Measurements from ENCODE around the gene TRRAP. TPM values are rescaled to one million over a fixed set of nuclear protein-coding genes. Genes with fewer than 3 reads are reported as not detected.

Gene TRRAP
- total and polyA plus RNA-seq, 2 experiments from 2014 or later, result 14.9 to 58.7 TPM

GRCh38 chr7:98969386-98969785 lies 91.1 kb downstream of the TRRAP start:
- no peaks in the 10 kb centered on the region for H3K4me1 Mint-ChIP-seq
- Histone ChIP-seq H3K36me3 (ENCODE audit: insufficient read depth) (peaks cover 49% of the 10 kb centered on the region), H3K79me2 (replicated peaks; ENCODE audit: insufficient read depth) (no peaks in the 10 kb centered on the region), H3K4me2 (no peak overlapping the region), H3K4me1 (ENCODE audit: insufficient read depth) (no peaks in the 10 kb centered on the region), H3K4me3 (no peak overlapping the region), H3K27ac (ENCODE audit: low read depth) (no peak overlapping the region), H4K20me1 (replicated peaks; ENCODE audit: insufficient read depth) (peaks cover 16% of the 10 kb centered on the region; the same call in 1 of the 2 replicates), H3K27me3 (ENCODE audit: insufficient read depth) (no peaks in the 10 kb centered on the region), H3F3A (replicated peaks; ENCODE audit: low read depth) (0 out of 2 replicates have a peak, but pooled peaks cover 3% of the 10 kb centered on the region), H2AFZ (no peak overlapping the region), H3K9me2 (ENCODE audit: insufficient read depth) (no peaks in the 10 kb centered on the region)
- H3K4me3 Mint-ChIP-seq, result no peak overlapping the region
- H3K9me3 Mint-ChIP-seq, result no peaks in the 10 kb centered on the region; the same call in 2 of the 3 replicates
- no peak overlapping the region for H3K27ac Mint-ChIP-seq
- peaks cover 11% of the 10 kb centered on the region for H3K27me3 Mint-ChIP-seq (ENCODE audit: insufficient read depth, low read depth, poor library complexity)
- DNase-seq (ENCODE audit: low spot score) (no peak), ATAC-seq (no peak)
- TF ChIP-seq NANOG (IDR thresholded peaks at IDR 0.05; ENCODE audit: borderline replicate concordance) (no peak), STAT1 (IDR thresholded peaks at IDR 0.05; ENCODE audit: unreplicated experiment) (no peak), JUNB (IDR thresholded peaks at IDR 0.05; ENCODE audit: unreplicated experiment) (no peak), ZNF462 (CRISPR knock-in tag; IDR thresholded peaks at IDR 0.05) (no peak), POLR2AphosphoS5 (IDR thresholded peaks at IDR 0.05; ENCODE audit: low read depth) (no peak), ZNF331 (CRISPR knock-in tag; IDR thresholded peaks at IDR 0.05; ENCODE audit: low read depth) (no peak), CREB1 (CRISPR knock-in tag; IDR thresholded peaks at IDR 0.05; ENCODE audit: low read depth) (no peak), ZNF114 (CRISPR knock-in tag; IDR thresholded peaks at IDR 0.05) (no peak)
- TF ChIP-seq, protein P1, sequence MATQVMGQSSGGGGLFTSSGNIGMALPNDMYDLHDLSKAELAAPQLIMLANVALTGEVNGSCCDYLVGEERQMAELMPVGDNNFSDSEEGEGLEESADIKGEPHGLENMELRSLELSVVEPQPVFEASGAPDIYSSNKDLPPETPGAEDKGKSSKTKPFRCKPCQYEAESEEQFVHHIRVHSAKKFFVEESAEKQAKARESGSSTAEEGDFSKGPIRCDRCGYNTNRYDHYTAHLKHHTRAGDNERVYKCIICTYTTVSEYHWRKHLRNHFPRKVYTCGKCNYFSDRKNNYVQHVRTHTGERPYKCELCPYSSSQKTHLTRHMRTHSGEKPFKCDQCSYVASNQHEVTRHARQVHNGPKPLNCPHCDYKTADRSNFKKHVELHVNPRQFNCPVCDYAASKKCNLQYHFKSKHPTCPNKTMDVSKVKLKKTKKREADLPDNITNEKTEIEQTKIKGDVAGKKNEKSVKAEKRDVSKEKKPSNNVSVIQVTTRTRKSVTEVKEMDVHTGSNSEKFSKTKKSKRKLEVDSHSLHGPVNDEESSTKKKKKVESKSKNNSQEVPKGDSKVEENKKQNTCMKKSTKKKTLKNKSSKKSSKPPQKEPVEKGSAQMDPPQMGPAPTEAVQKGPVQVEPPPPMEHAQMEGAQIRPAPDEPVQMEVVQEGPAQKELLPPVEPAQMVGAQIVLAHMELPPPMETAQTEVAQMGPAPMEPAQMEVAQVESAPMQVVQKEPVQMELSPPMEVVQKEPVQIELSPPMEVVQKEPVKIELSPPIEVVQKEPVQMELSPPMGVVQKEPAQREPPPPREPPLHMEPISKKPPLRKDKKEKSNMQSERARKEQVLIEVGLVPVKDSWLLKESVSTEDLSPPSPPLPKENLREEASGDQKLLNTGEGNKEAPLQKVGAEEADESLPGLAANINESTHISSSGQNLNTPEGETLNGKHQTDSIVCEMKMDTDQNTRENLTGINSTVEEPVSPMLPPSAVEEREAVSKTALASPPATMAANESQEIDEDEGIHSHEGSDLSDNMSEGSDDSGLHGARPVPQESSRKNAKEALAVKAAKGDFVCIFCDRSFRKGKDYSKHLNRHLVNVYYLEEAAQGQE (IDR thresholded peaks at IDR 0.05; ENCODE audit: unreplicated experiment), result no peak
- TF ChIP-seq, protein P2, sequence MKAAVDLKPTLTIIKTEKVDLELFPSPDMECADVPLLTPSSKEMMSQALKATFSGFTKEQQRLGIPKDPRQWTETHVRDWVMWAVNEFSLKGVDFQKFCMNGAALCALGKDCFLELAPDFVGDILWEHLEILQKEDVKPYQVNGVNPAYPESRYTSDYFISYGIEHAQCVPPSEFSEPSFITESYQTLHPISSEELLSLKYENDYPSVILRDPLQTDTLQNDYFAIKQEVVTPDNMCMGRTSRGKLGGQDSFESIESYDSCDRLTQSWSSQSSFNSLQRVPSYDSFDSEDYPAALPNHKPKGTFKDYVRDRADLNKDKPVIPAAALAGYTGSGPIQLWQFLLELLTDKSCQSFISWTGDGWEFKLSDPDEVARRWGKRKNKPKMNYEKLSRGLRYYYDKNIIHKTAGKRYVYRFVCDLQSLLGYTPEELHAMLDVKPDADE (IDR thresholded peaks at IDR 0.05), result no peak
- peaks cover 93% of the 10 kb centered on the region for H3K36me3 Mint-ChIP-seq (ENCODE audit: low read depth)

All from GM23338 (cell line).